Tibial nerve (tissue), 4 donors: ENCODE data around the gene STK10.

Experiments used
- EP300 ChIP-seq, 2 donors: sonication (generic); formaldehyde crosslinking; IDR thresholded peaks; one replicate each; pipeline ENCODE4 v1.6.1; 2017; ENCODE audit warnings: antibody characterized with exemption in 2 of 2, mild to moderate bottlenecking in 1 of 2
- POLR2A ChIP-seq, 2 donors: fragments of 450-650 bp; IDR thresholded peaks; one replicate each; pipeline ENCODE4 v1.6.1; 2017; ENCODE audit warnings: antibody characterized with exemption in 2 of 2, mild to moderate bottlenecking in 2 of 2, moderate library complexity in 2 of 2
- TF ChIP-seq, protein P1 (sequence below), 5 experiments: fragments of 200-600 bp in 3 of 5; fragments of 450-650 bp in 2 of 5; sonication (generic) in 3 of 5; IDR thresholded peaks; one replicate each; pipeline ENCODE4 v1.5.1; 2016 to 2019; ENCODE audit warnings: antibody characterized with exemption in 5 of 5, mild to moderate bottlenecking in 3 of 5, moderate library complexity in 2 of 5

- TF ChIP-seq POLR2A (IDR thresholded peaks at IDR 0.05) (no peak), EP300 (IDR thresholded peaks at IDR 0.05) (no peak)
- TF ChIP-seq, protein P1, sequence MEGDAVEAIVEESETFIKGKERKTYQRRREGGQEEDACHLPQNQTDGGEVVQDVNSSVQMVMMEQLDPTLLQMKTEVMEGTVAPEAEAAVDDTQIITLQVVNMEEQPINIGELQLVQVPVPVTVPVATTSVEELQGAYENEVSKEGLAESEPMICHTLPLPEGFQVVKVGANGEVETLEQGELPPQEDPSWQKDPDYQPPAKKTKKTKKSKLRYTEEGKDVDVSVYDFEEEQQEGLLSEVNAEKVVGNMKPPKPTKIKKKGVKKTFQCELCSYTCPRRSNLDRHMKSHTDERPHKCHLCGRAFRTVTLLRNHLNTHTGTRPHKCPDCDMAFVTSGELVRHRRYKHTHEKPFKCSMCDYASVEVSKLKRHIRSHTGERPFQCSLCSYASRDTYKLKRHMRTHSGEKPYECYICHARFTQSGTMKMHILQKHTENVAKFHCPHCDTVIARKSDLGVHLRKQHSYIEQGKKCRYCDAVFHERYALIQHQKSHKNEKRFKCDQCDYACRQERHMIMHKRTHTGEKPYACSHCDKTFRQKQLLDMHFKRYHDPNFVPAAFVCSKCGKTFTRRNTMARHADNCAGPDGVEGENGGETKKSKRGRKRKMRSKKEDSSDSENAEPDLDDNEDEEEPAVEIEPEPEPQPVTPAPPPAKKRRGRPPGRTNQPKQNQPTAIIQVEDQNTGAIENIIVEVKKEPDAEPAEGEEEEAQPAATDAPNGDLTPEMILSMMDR (IDR thresholded peaks at IDR 0.05): no peak
These were observed 101.6 kb downstream of the STK10 start for GRCh38 chr5:172086194-172086975.
